ENCODE results near the gene CCL28.
"Not testable (repeated sequence)": the region's sequence is repeated elsewhere in the genome, so short reads cannot be mapped to it uniquely, and the experiment has no call there.

The CCL28 gene

DNA sequence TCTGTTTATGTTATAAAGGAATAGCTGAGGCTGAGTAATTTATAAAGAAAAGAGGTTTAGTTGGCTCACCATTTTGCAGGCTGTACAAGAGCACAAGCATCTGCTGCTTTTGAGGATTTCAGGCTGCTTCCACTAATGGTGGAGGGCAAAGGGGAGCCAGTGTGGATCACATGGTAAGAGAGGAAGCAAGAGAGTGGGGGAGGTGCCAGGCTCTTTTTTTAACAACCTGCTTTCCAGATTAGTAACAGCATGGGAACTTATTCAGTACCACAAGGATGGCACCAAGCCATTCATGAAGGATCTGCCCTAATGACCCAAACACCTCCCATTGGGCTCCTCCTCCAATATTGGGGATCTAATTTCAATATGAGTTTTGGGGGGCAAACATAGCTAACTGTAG, 40.4 kb downstream of the CCL28 start:
- DNase-seq (no peak), ATAC-seq (no peak)
- peaks cover 13 to 20% of the 10 kb centered on the region in 2 donors for H3K9me3 Mint-ChIP-seq
- H3K27me3 Mint-ChIP-seq: no peaks in the 10 kb centered on the region
- H3K4me3 Mint-ChIP-seq: no peak overlapping the region
- no peak overlapping the region for H3K27ac Mint-ChIP-seq
- H3K4me1 Mint-ChIP-seq: no peaks in the 10 kb centered on the region

DNA sequence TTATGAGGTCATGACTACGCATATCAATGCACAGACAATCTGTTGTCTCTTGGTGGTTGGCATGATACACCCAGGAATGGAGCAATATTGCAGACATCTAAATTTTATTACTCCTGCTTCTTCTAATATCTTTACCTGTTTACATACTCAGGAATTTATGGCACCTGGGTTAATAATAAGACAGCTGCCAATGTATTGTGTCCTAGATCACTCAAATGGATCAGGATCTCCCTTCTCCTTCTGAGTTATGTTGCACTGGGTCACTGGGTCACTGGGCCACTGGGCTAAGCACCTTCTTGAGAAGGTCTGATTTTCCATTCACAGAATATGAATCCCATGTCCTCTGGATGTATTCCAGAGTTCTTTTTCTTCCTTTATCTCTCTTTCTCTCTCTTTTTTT, 41.8 kb downstream of the CCL28 start:
- Mint-ChIP-seq H3K9me3 (peaks cover 19 to 28% of the 10 kb centered on the region in 2 donors), H3K4me1 (no peaks in the 10 kb centered on the region), H3K4me3 (no peak overlapping the region), H3K27ac (no peak overlapping the region), H3K27me3 (no peaks in the 10 kb centered on the region)
- ATAC-seq (no peak), DNase-seq (no peak)

DNA sequence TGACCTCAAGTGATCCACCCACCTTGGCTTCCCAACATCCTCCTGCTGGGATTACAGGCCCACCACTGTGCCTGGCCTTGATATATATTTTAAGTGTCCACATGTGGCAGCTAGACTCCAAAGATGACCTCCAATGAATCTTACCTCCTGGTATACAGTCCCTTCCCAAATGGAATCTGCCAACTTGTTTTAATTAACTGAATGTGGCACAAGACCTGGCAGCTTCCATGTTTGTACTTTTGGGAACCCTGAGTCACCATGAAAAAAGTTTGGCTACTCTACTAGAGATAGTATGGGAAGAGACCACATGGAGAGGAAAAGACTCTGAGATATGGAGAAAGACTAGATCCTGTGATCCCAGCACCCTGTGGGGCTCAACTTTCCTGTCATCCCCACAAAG, 42.5 kb downstream of the CCL28 start:
- Mint-ChIP-seq H3K4me1 (no peaks in the 10 kb centered on the region), H3K27ac (no peak overlapping the region), H3K27me3 (no peaks in the 10 kb centered on the region), H3K4me3 (no peak overlapping the region), H3K9me3 (peaks cover 20 to 35% of the 10 kb centered on the region in 2 donors)
- ATAC-seq (no peak), DNase-seq (no peak)

DNA sequence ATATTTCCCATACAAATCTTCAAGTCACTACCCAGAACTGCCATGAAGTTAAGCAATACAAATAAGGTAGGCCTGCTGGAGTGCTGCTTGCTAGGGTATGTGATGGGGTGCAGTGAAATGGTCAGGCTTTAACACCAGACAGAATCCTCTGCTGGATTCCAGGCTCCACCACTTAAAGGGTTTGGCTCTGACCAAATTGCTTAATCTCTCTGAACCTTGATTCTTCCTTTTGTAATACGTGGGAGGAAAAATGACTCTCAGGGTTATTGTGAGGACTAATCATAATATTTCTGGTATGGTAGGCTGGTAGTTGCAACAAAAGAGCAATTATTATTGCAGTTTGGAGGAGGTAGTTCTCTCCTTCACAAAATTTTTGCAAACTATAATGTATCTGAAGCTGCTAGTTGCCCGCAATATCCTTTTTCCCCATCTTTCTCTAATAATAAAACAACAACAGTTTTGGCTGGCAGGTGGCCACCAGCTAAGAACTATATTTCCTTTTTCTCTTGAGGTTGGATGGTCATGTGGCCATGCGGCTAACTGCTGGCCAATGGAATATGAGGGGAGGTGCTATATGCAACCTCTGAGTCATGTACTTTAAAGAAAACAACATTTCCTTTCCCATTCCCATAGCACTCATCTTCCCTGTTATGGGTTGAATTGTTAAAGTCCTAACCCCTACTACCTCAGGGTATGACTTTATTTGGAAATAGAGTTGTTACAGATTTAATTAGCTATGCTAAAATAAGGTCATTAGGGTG, 44.1 kb downstream of the CCL28 start:
- Mint-ChIP-seq H3K27me3 (no peaks in the 10 kb centered on the region), H3K4me3 (no peak overlapping the region), H3K9me3 (peaks cover 20 to 35% of the 10 kb centered on the region in 2 donors), H3K4me1 (no peaks in the 10 kb centered on the region), H3K27ac (no peak overlapping the region)
- ATAC-seq (no peak), DNase-seq (no peak)

DNA sequence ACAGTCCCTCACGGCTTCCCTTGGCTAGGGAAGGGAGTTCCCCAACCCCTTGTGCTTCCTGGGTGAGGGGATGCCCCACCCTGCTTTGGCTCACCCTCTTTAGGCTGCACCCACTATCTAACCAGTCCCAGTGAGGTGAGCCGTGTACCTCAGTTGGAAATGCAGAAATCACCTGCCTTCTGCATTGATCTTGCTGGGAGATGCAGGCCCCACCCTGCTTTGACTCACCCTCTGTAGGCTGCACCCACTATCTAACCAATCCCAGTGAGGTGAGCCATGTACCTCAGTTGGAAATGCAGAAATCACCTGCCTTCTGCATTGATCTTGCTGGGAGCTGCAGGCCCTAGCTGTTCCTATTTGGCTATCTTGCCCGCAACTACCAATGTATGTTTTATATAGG, 44.7 kb downstream of the CCL28 start:
- DNase-seq: no peak
- Mint-ChIP-seq H3K4me1 (no peaks in the 10 kb centered on the region), H3K27me3 (no peaks in the 10 kb centered on the region), H3K27ac (no peak overlapping the region), H3K4me3 (no peak overlapping the region), H3K9me3 (peaks cover 20 to 35% of the 10 kb centered on the region in 2 donors)
- ATAC-seq: no peak

DNA sequence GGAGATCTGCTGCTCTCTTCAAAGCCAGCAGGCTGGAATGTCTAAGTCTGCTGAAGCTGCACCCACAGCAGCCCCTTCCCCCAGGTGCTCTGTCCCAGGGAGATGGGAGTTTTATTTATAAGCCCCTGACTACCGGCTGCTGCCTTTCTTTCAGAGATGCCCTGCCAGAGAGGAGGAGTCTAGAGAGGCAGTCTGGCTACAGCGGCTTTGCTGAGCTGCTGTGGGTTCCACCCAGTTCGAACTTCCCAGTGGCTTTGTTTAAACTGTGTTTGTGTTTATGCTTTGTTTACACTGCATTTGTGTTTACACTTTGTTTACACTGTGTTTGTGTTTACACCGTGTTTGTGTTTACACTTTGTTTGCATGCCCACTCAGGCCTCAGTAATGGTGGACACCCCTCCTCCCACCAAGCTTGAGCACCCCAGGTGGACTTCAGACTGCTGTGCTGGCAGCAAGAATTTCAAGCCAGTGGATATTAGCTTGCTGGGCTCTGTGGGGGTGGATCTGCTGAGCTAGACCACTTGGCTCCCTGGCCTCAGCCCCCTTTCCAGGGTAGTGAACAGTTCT, 45.4 kb downstream of the CCL28 start:
- peaks cover 24 to 39% of the 10 kb centered on the region in 2 donors for H3K9me3 Mint-ChIP-seq
- not testable (repeated sequence) for H3K27me3 Mint-ChIP-seq, H3K4me3 Mint-ChIP-seq, ATAC-seq, DNase-seq, H3K27ac Mint-ChIP-seq, H3K4me1 Mint-ChIP-seq

DNA sequence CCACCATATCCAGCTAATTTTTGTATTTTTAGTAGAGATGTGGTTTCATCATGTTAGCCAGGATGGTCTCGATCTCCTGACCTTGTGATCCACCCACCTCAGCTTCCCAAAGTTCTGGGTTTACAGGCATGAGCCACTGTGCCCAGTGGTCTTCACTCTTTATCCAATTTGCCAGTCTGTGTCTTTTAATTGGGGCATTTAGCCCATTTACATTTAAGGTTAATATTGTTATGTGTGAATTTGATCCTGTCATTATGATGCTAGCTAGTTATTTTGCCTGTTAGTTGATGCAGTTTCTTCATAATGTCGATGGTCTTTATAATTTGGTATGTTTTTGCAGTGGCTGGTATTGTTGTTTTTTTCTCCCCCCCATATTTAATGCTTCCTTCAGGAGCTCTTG, 47.0 kb downstream of the CCL28 start:
- peaks cover 36 to 55% of the 10 kb centered on the region in 2 donors for H3K9me3 Mint-ChIP-seq
- not testable (repeated sequence) for H3K4me1 Mint-ChIP-seq, H3K4me3 Mint-ChIP-seq, ATAC-seq, H3K27ac Mint-ChIP-seq, H3K27me3 Mint-ChIP-seq, DNase-seq

DNA sequence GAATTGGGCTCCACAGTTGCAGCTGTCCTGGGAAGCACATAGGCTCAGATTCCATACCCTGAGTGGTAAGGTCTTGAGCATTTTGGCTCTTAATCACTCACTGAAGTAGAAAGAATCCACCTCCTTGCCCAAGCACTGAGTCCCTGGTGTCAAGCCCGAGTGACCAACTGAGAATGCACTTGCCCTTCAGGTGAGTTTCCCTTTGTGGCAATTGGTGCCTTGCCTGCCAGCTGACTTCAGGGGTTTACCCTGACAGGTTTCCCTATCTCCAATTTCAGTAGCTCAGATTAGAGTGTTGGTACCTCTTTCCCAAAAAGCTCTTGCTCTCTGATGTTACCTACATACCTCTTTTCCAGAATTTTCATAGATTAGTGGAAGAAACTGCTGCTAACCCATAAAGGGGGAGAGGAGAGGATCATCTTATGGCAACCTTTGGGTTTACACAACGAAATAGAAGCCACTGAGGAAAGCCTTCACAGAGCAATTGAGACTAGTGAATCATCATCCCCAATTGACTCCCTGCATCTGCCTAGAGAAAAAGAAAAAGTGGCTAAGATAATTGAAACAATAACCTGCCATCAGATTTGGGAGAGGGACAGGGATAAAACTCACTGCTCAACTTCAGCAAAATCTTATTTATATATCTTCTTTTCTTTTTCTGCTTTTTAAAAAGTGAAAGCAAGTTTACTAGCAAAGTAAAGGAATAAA, 48.6 kb downstream of the CCL28 start:
- ATAC-seq (no peak), DNase-seq (no peak)
- no peaks in the 10 kb centered on the region for H3K4me1 Mint-ChIP-seq
- H3K27ac Mint-ChIP-seq: peak overlapping the region in 1 of 2 donors; percentile 19
- H3K9me3 Mint-ChIP-seq: peaks cover 36 to 56% of the 10 kb centered on the region in 2 donors
- H3K27me3 Mint-ChIP-seq: no peaks in the 10 kb centered on the region
- H3K4me3 Mint-ChIP-seq: no peak overlapping the region

DNA sequence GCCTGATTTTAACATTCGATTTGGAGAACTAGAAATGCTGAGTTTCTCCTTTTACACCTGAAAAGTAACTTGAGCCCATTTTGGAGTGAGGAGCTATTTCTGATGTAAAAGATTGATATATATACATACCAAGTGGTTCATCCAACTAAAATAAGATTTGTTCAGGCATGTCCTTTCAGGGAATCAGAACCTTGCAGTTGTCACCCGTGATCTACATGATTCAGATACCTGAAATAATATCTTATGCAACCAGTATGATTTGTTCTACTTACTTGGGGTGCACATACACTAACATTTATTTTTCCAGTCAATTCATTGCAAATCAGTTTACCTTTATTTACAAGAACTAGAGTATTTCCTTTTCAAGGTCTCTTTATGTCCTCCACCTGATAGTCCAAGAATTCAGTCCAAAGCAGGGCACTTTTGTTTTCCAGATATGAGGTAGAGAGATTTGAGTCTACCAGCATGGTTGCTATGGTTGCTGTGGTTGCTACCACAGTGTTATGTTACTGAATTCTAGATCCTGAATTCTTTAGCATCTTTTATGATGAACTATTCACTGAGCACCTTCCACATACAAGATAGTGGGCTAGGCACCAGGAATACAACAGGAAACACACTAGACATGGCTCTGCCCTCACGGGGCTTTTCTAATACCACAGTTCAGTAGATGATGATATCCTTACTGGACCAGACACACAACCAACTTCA, 49.3 kb downstream of the CCL28 start:
- Mint-ChIP-seq H3K27me3 (no peaks in the 10 kb centered on the region), H3K4me1 (no peaks in the 10 kb centered on the region), H3K4me3 (no peak overlapping the region), H3K9me3 (peaks cover 31 to 49% of the 10 kb centered on the region in 2 donors), H3K27ac (no peak overlapping the region)
- DNase-seq (no peak), ATAC-seq (no peak)

DNA sequence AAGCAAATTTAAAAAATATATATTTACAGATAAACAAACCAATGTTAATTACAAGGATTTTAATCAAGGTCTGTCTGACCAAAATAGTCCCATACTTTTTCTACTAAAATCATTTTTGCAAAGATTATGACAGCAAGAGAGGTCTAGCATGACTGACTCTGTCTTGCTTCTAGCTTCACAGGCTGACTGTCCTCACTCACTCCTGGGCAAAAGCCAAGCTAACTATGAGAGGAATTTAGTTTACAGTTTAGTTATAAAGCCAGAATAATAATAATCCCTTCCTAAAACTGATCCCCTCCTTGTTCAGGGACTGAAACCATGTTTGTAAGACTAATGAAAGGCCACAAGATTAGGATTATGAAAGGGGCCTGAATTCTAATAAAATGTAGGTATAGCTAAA, 53.5 kb downstream of the CCL28 start:
- Mint-ChIP-seq H3K4me1 (no peaks in the 10 kb centered on the region), H3K27ac (no peak overlapping the region), H3K4me3 (no peak overlapping the region), H3K9me3 (peaks cover 20 to 26% of the 10 kb centered on the region in 2 donors), H3K27me3 (no peaks in the 10 kb centered on the region)
- ATAC-seq (no peak), DNase-seq (no peak)

DNA sequence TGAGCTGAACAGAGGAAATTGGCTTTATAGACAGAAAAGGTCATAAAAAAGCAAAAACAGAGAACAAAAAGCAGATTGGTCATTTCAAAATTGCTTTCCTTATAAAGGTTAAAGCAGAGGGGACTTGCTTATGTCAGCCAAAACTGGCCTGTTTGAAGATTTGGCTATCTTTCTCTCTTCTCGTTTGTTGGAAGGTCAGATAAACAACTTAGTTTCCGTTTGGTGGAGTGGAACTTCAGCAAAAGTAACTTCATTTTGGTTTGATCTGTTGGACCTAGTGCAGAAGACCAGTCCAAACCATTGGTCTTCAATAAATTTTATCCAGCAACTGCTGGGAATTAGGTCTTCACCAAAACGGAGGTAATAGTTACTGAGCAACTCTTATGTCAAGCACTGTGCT, 53.9 kb downstream of the CCL28 start:
- H3K4me3 Mint-ChIP-seq: no peak overlapping the region
- H3K27me3 Mint-ChIP-seq: no peaks in the 10 kb centered on the region
- H3K4me1 Mint-ChIP-seq: no peaks in the 10 kb centered on the region
- ATAC-seq (no peak), DNase-seq (no peak)
- H3K9me3 Mint-ChIP-seq: peaks cover 20 to 26% of the 10 kb centered on the region in 2 donors
- H3K27ac Mint-ChIP-seq: no peak overlapping the region

DNA sequence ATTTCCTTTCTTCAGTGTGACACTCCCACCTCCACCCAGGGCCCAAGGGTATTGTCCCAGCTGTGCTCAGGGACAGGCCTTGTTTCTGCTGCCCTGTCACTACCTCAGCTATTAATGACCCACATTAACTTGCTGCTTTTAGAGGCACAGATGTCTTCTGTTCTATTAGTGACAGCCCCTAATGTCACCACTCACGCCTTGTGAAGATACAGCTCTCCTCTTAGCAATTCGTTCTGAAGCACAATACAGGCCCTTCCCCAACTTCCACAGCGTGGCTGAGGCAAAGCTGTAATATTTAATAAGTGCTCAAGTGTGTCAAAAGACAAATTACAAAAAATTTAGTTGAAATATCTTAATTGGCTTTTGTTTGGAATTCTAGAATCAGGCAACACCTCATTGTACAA, 54.3 kb downstream of the CCL28 start:
- Mint-ChIP-seq H3K4me1 (no peaks in the 10 kb centered on the region), H3K4me3 (no peak overlapping the region), H3K9me3 (peaks cover 20 to 26% of the 10 kb centered on the region in 2 donors), H3K27me3 (no peaks in the 10 kb centered on the region), H3K27ac (no peak overlapping the region)
- ATAC-seq: no peak
- no peak for DNase-seq

DNA sequence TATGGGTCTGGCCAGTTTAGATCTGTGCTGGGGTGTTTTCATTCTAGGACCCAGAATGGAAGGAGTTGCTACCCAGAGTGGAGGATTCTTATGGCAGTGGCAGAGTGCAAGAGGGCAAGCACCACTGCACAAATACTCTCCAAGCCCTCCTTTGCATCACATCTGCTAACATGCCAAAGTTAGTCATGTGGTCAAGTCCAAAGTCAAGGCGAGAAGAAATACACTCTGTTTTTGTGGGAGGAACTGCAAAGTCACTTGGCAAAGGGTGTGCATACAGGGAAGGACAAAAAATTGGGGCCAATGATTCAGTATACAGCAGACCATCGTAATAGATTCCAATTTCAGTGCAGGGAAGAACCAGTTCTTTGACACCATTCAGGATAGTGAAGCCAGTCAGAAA, 55.1 kb downstream of the CCL28 start:
- Mint-ChIP-seq H3K4me3 (no peak overlapping the region), H3K9me3 (peaks cover 19 to 26% of the 10 kb centered on the region in 2 donors), H3K27me3 (no peaks in the 10 kb centered on the region), H3K27ac (no peak overlapping the region), H3K4me1 (no peaks in the 10 kb centered on the region)
- no peak for ATAC-seq
- no peak for DNase-seq

DNA sequence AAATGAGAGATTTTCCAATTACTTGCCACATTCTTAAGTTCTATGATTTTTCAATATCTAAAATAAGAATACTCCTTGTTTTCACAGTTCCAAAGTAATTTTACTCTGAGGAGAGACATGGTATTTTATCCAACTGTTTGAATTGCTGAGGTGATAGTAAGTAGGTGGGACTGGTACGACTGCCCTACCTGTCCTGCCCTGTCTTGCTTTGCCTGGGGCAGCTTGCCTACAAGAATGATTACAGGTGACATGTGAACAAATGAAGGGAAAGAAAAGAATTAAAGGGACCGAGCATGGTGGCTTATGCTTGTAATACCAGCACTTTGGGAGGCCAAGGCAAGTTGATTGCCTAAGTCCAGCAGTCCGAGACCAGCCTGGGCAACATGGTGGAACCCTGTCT, 57.4 kb downstream of the CCL28 start:
- DNase-seq (no peak), ATAC-seq (no peak)
- H3K4me3 Mint-ChIP-seq: no peak overlapping the region
- H3K4me1 Mint-ChIP-seq: no peaks in the 10 kb centered on the region
- peaks cover 3 to 5% of the 10 kb centered on the region in 2 donors for H3K9me3 Mint-ChIP-seq
- no peak overlapping the region for H3K27ac Mint-ChIP-seq
- H3K27me3 Mint-ChIP-seq: no peaks in the 10 kb centered on the region

DNA sequence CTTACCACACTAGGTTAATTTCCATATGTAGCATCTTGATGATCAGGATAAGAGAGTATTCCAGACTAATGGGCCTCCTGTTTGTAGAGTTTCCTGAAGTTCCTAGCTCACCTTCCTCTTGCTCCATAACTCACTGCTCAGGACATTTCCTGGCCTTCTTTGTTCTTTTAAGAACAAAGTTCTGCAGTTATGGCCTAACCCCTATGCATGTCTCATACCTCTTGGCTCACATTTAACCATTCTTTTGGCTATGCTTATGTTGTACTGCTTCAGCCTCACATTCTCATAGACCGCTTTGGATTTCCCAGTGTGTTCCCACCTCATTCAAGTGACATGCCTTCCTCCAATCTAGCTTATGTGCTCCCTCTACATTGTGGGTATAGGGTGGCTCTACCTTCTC, 58.5 kb downstream of the CCL28 start:
- ATAC-seq: no peak
- no peaks in the 10 kb centered on the region for H3K9me3 Mint-ChIP-seq
- no peak for DNase-seq
- no peaks in the 10 kb centered on the region for H3K4me1 Mint-ChIP-seq
- H3K27ac Mint-ChIP-seq: no peak overlapping the region
- H3K27me3 Mint-ChIP-seq: no peaks in the 10 kb centered on the region
- H3K4me3 Mint-ChIP-seq: no peak overlapping the region

DNA sequence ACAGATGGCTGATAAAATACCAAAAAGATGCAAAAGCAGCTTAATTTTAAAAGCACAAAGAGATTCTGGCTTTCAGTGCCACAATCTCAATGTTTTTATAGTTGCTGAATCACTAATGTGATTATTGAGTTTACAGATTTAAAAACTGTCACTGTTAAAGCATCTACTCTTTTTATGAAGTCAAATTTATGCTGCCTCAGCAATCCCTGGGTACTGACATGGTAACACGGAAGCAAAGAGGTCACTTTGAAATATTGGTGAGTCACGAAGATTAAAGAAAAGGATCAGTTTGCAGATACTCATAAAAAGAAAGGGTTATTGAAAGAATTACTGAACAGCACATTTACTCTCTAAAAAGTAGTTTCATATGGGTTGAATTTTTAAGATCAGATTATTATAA, 59.3 kb downstream of the CCL28 start:
- Mint-ChIP-seq H3K27me3 (no peaks in the 10 kb centered on the region), H3K4me1 (no peaks in the 10 kb centered on the region), H3K4me3 (no peak overlapping the region), H3K9me3 (no peaks in the 10 kb centered on the region), H3K27ac (no peak overlapping the region)
- DNase-seq (no peak), ATAC-seq (no peak)
